Measurements from ENCODE around the gene NMRAL1. TPM values are rescaled to one million over a fixed set of nuclear protein-coding genes. Genes with fewer than 3 reads are reported as not detected.

The NMRAL1 gene
- total RNA-seq, 1 donor from 2014 or later: 28.5 TPM

GRCh38 chr16:4455951-4456350 lies 18.5 kb downstream of the NMRAL1 start:
- H3K4me3 ChIP-seq (ENCODE audit: insufficient read depth, low read depth, low read length): no peak overlapping the region
- Mint-ChIP-seq H3K36me3 (ENCODE audit: low read depth, unreplicated experiment) (peaks cover 23% of the 10 kb centered on the region), H3K27ac (ENCODE audit: unreplicated experiment) (no peak overlapping the region), H3K4me1 (ENCODE audit: low read depth, unreplicated experiment) (peaks cover 5% of the 10 kb centered on the region), H3K4me3 (ENCODE audit: unreplicated experiment) (no peak overlapping the region), H3K27me3 (ENCODE audit: low read depth, unreplicated experiment) (no peaks in the 10 kb centered on the region), H3K9me3 (ENCODE audit: unreplicated experiment) (no peaks in the 10 kb centered on the region)
- no peak overlapping the region for H3K27ac ChIP-seq (ENCODE audit: low read depth, low read length)
- H3K9ac ChIP-seq (ENCODE audit: low read length): no peak overlapping the region
- H3K4me1 ChIP-seq (ENCODE audit: insufficient read depth, low read length): peaks cover 5% of the 10 kb centered on the region
- H4K20me1 ChIP-seq (ENCODE audit: insufficient read depth, low read length): peaks cover 36% of the 10 kb centered on the region
- no peaks in the 10 kb centered on the region for H3K27me3 ChIP-seq (ENCODE audit: insufficient read depth, low read length)
- H3K36me3 ChIP-seq (ENCODE audit: insufficient read depth, low read length): peaks cover 24% of the 10 kb centered on the region
- H2AFZ ChIP-seq (ENCODE audit: low read depth, low read length): no peak overlapping the region
- no peaks in the 10 kb centered on the region for H3K9me3 ChIP-seq (ENCODE audit: insufficient read depth, low read depth, low read length)
- FAIRE-seq (no peak), DNase-seq (ENCODE audit: low read depth) (no peak)
- H3K4me2 ChIP-seq (ENCODE audit: low read length): no peak overlapping the region
- TF ChIP-seq EZH2 (IDR thresholded peaks at IDR 0.05; ENCODE audit: insufficient read depth, low read length) (no peak), CTCF (IDR thresholded peaks at IDR 0.05; ENCODE audit: insufficient read depth, low read depth, low read length) (no peak)
- no peaks in the 10 kb centered on the region for H3K79me2 ChIP-seq (ENCODE audit: insufficient read depth, low read length)

- TF ChIP-seq EZH2 (IDR thresholded peaks at IDR 0.05; ENCODE audit: insufficient read depth, low read length) (no peak), CTCF (IDR thresholded peaks at IDR 0.05; ENCODE audit: insufficient read depth, low read depth, low read length) (no peak)
- H3K4me1 Mint-ChIP-seq (ENCODE audit: low read depth, unreplicated experiment): peaks cover 5% of the 10 kb centered on the region
- H3K27me3 ChIP-seq (ENCODE audit: insufficient read depth, low read length): no peaks in the 10 kb centered on the region
- DNase-seq (ENCODE audit: low read depth): no peak
- H2AFZ ChIP-seq (ENCODE audit: low read depth, low read length): no peak overlapping the region
- H3K9me3 Mint-ChIP-seq (ENCODE audit: unreplicated experiment): no peaks in the 10 kb centered on the region
- H3K79me2 ChIP-seq (ENCODE audit: insufficient read depth, low read length): no peaks in the 10 kb centered on the region
- no peak overlapping the region for H3K27ac Mint-ChIP-seq (ENCODE audit: unreplicated experiment)
- no peak overlapping the region for H3K27ac ChIP-seq (ENCODE audit: low read depth, low read length)
- no peaks in the 10 kb centered on the region for H3K9me3 ChIP-seq (ENCODE audit: insufficient read depth, low read depth, low read length)
- no peak overlapping the region for H3K4me2 ChIP-seq (ENCODE audit: low read length)
- H3K4me3 ChIP-seq (ENCODE audit: insufficient read depth, low read depth, low read length): no peak overlapping the region
- no peak overlapping the region for H3K9ac ChIP-seq (ENCODE audit: low read length)
- peaks cover 40% of the 10 kb centered on the region for H4K20me1 ChIP-seq (ENCODE audit: insufficient read depth, low read length)
- H3K36me3 ChIP-seq (ENCODE audit: insufficient read depth, low read length): peaks cover 33% of the 10 kb centered on the region
- FAIRE-seq: no peak
- no peak overlapping the region for H3K4me3 Mint-ChIP-seq (ENCODE audit: unreplicated experiment)
- H3K4me1 ChIP-seq (ENCODE audit: insufficient read depth, low read length): peaks cover 5% of the 10 kb centered on the region
- H3K27me3 Mint-ChIP-seq (ENCODE audit: low read depth, unreplicated experiment): no peaks in the 10 kb centered on the region
- peaks cover 22% of the 10 kb centered on the region for H3K36me3 Mint-ChIP-seq (ENCODE audit: low read depth, unreplicated experiment)
Observed at GRCh38 chr16:4455081-4455480, 19.3 kb downstream of the NMRAL1 start.

- peaks cover 20% of the 10 kb centered on the region for H3K36me3 Mint-ChIP-seq (ENCODE audit: low read depth, unreplicated experiment)
- H3K4me3 ChIP-seq (ENCODE audit: insufficient read depth, low read depth, low read length): no peak overlapping the region
- peaks cover 35% of the 10 kb centered on the region for H3K36me3 ChIP-seq (ENCODE audit: insufficient read depth, low read length)
- no peaks in the 10 kb centered on the region for H3K9me3 ChIP-seq (ENCODE audit: insufficient read depth, low read depth, low read length)
- FAIRE-seq (no peak), DNase-seq (ENCODE audit: low read depth) (no peak)
- H3K27ac Mint-ChIP-seq (ENCODE audit: unreplicated experiment): no peak overlapping the region
- peaks cover 40% of the 10 kb centered on the region for H4K20me1 ChIP-seq (ENCODE audit: insufficient read depth, low read length)
- H3K4me3 Mint-ChIP-seq (ENCODE audit: unreplicated experiment): no peak overlapping the region
- H3K4me2 ChIP-seq (ENCODE audit: low read length): no peak overlapping the region
- H3K4me1 ChIP-seq (ENCODE audit: insufficient read depth, low read length): peaks cover 5% of the 10 kb centered on the region
- H3K4me1 Mint-ChIP-seq (ENCODE audit: low read depth, unreplicated experiment): peaks cover 5% of the 10 kb centered on the region
- H3K27me3 ChIP-seq (ENCODE audit: insufficient read depth, low read length): no peaks in the 10 kb centered on the region
- no peaks in the 10 kb centered on the region for H3K27me3 Mint-ChIP-seq (ENCODE audit: low read depth, unreplicated experiment)
- no peak overlapping the region for H3K9ac ChIP-seq (ENCODE audit: low read length)
- no peaks in the 10 kb centered on the region for H3K9me3 Mint-ChIP-seq (ENCODE audit: unreplicated experiment)
- no peak overlapping the region for H3K27ac ChIP-seq (ENCODE audit: low read depth, low read length)
- no peaks in the 10 kb centered on the region for H3K79me2 ChIP-seq (ENCODE audit: insufficient read depth, low read length)
- no peak for TF ChIP-seq CTCF (IDR thresholded peaks at IDR 0.05; ENCODE audit: insufficient read depth, low read depth, low read length)
- no peak for TF ChIP-seq EZH2 (IDR thresholded peaks at IDR 0.05; ENCODE audit: insufficient read depth, low read length)
- no peak overlapping the region for H2AFZ ChIP-seq (ENCODE audit: low read depth, low read length)
Observed at GRCh38 chr16:4454623-4455022, 19.8 kb downstream of the NMRAL1 start.

Measured in astrocyte (in vitro differentiated cells and primary cell).